Muscle of leg (tissue), 11 donors: Measurements from ENCODE around the gene CYFIP1. TPM values are rescaled to one million over a fixed set of nuclear protein-coding genes. Genes with fewer than 3 reads are reported as not detected.

Source experiments
- DNase-seq: peaks from one replicate; pipeline ENCODE4 v3.0.0; 2013
- H3K27ac ChIP-seq: one replicate; pipeline ENCODE4 v1.5.1; 2013; ENCODE audit warnings: mild to moderate bottlenecking, low read length, control low read depth
- H3K27me3 ChIP-seq: one replicate; pipeline ENCODE4 v1.6.1; 2013; ENCODE audit warnings: low read length; ENCODE audit not compliant: control insufficient read depth, insufficient read depth
- H3K36me3 ChIP-seq: one replicate; pipeline ENCODE4 v1.6.1; 2013; ENCODE audit warnings: low read length; ENCODE audit not compliant: control insufficient read depth, insufficient read depth
- H3K4me1 ChIP-seq: one replicate; pipeline ENCODE4 v1.6.1; 2013; ENCODE audit warnings: low read length; ENCODE audit not compliant: control insufficient read depth, insufficient read depth
- H3K4me3 ChIP-seq: one replicate; pipeline ENCODE4 v1.5.1; 2013; ENCODE audit warnings: low read length, control low read depth
- H3K9me3 ChIP-seq: replicated peaks from 2 replicates; pipeline ENCODE4 v1.6.1; 2013; ENCODE audit warnings: low read depth, low read length; ENCODE audit not compliant: control insufficient read depth
- WGBS: methylation state at CpG from one replicate; pipeline ENCODE4 v1.1.5; 2013; ENCODE audit warnings: missing lambda C conversion rate; ENCODE audit not compliant: insufficient coverage; 5-methylcytosine and 5-hydroxymethylcytosine counted together
- polyA plus RNA-seq, 8 donors: library from polyadenylated mRNA; unstranded; fragments of 120-200 nt; gene quantifications; one replicate each; pipeline versions ENCODE4 v1.2.1 to v1.2.3, GENCODE V29; 2013; ENCODE audit warnings: inconsistent platforms in 1 of 8, low replicate concordance in 1 of 8; ENCODE audit not compliant: insufficient read length in 8 of 8, insufficient read depth in 1 of 8
- total RNA-seq: library from RNA; stranded (reverse); fragments of 120-200 nt; gene quantifications from one replicate; pipeline ENCODE4 v1.2.4, GENCODE V29; 2013

The CYFIP1 gene
- total and polyA plus RNA-seq, 9 donors = 46.4 to 75.3 (median 61.0) TPM

- Histone ChIP-seq H3K4me1 (peaks cover 4% of the 10 kb centered on the region), H3K36me3 (peaks cover 70% of the 10 kb centered on the region), H3K9me3 (no peaks in the 10 kb centered on the region), H3K27me3 (no peaks in the 10 kb centered on the region), H3K4me3 (no peak overlapping the region), H3K27ac (no peak overlapping the region)
- DNase-seq = no peak
- 95% methylated on average over 4 of the region's 9 CpGs for WGBS
Measured at GRCh38 chr15:22873841-22874240, 106.3 kb downstream of the CYFIP1 start.

GRCh38 chr15:22872936-22873701 is 107.0 kb downstream of the CYFIP1 start:
- 87% methylated on average over 17 of the region's 17 CpGs for WGBS
- Histone ChIP-seq H3K27ac (no peak overlapping the region), H3K4me1 (peaks cover 4% of the 10 kb centered on the region), H3K4me3 (no peak overlapping the region), H3K27me3 (no peaks in the 10 kb centered on the region), H3K9me3 (no peaks in the 10 kb centered on the region), H3K36me3 (peaks cover 68% of the 10 kb centered on the region)
- DNase-seq = no peak

GRCh38 chr15:22871481-22872086 is 108.6 kb downstream of the CYFIP1 start:
- no peak overlapping the region for H3K4me3 ChIP-seq
- peaks cover 4% of the 10 kb centered on the region for H3K4me1 ChIP-seq
- DNase-seq = no peak
- WGBS = 98% methylated on average over 5 of the region's 6 CpGs
- H3K36me3 ChIP-seq = peaks cover 57% of the 10 kb centered on the region
- no peak overlapping the region for H3K27ac ChIP-seq
- no peaks in the 10 kb centered on the region for H3K9me3 ChIP-seq
- H3K27me3 ChIP-seq = no peaks in the 10 kb centered on the region

- Histone ChIP-seq H3K27ac (no peak overlapping the region), H3K4me3 (no peak overlapping the region), H3K27me3 (no peaks in the 10 kb centered on the region), H3K9me3 (no peaks in the 10 kb centered on the region), H3K4me1 (peaks cover 4% of the 10 kb centered on the region), H3K36me3 (peaks cover 64% of the 10 kb centered on the region)
- 87% methylated on average over 3 of the region's 11 CpGs for WGBS
- DNase-seq = no peak
Measured at GRCh38 chr15:22870865-22871264, 109.3 kb downstream of the CYFIP1 start.

- H3K4me1 ChIP-seq = no peaks in the 10 kb centered on the region
- 100% methylated on average over 1 of the region's 12 CpGs for WGBS
- no peaks in the 10 kb centered on the region for H3K9me3 ChIP-seq
- no peak overlapping the region for H3K4me3 ChIP-seq
- DNase-seq = no peak
- H3K36me3 ChIP-seq = peaks cover 60% of the 10 kb centered on the region
- H3K27me3 ChIP-seq = no peaks in the 10 kb centered on the region
- no peak overlapping the region for H3K27ac ChIP-seq
Measured at GRCh38 chr15:22869856-22870255, 110.3 kb downstream of the CYFIP1 start.

GRCh38 chr15:22868928-22869327 is 111.2 kb downstream of the CYFIP1 start:
- Histone ChIP-seq H3K27ac (no peak overlapping the region), H3K4me3 (no peak overlapping the region), H3K27me3 (no peaks in the 10 kb centered on the region), H3K9me3 (no peaks in the 10 kb centered on the region), H3K4me1 (no peaks in the 10 kb centered on the region), H3K36me3 (peaks cover 62% of the 10 kb centered on the region)
- DNase-seq = no peak
- WGBS = 94% methylated on average over 7 of the region's 9 CpGs

GRCh38 chr15:22868495-22868894 is 111.7 kb downstream of the CYFIP1 start:
- Histone ChIP-seq H3K9me3 (no peaks in the 10 kb centered on the region), H3K4me3 (no peak overlapping the region), H3K27ac (no peak overlapping the region), H3K27me3 (no peaks in the 10 kb centered on the region), H3K36me3 (peaks cover 62% of the 10 kb centered on the region), H3K4me1 (no peaks in the 10 kb centered on the region)
- DNase-seq = peak; percentile 25
- WGBS = 61% methylated on average over 2 of the region's 4 CpGs

GRCh38 chr15:22867886-22868285 is 112.3 kb downstream of the CYFIP1 start:
- Histone ChIP-seq H3K9me3 (no peaks in the 10 kb centered on the region), H3K4me3 (no peak overlapping the region), H3K4me1 (no peaks in the 10 kb centered on the region), H3K36me3 (peaks cover 62% of the 10 kb centered on the region), H3K27ac (no peak overlapping the region), H3K27me3 (no peaks in the 10 kb centered on the region)
- DNase-seq = no peak
- 98% methylated on average over 4 of the region's 6 CpGs for WGBS

- H3K36me3 ChIP-seq = peaks cover 54% of the 10 kb centered on the region
- 97% methylated on average over 5 of the region's 7 CpGs for WGBS
- H3K9me3 ChIP-seq = no peaks in the 10 kb centered on the region
- no peak overlapping the region for H3K27ac ChIP-seq
- no peak for DNase-seq
- no peaks in the 10 kb centered on the region for H3K27me3 ChIP-seq
- no peak overlapping the region for H3K4me3 ChIP-seq
- H3K4me1 ChIP-seq = no peaks in the 10 kb centered on the region
Measured at GRCh38 chr15:22866079-22866478, 114.1 kb downstream of the CYFIP1 start.

GRCh38 chr15:22863356-22863755 is 116.8 kb downstream of the CYFIP1 start:
- no peak for DNase-seq
- H3K27me3 ChIP-seq = no peaks in the 10 kb centered on the region
- H3K4me1 ChIP-seq = no peaks in the 10 kb centered on the region
- 41% methylated on average over 2 of the region's 3 CpGs for WGBS
- peaks cover 46% of the 10 kb centered on the region for H3K36me3 ChIP-seq
- H3K4me3 ChIP-seq = no peak overlapping the region
- no peak overlapping the region for H3K27ac ChIP-seq
- no peaks in the 10 kb centered on the region for H3K9me3 ChIP-seq
